GM18861 (cell line): ENCODE measurements around the gene UNC93B1.

Experiments used
- ATAC-seq: cut with Tn5 transposase; IDR thresholded peaks from one replicate; pipeline ENCODE4 v1.9.1; 2021; ENCODE audit not compliant: unreplicated experiment

UNC93B1 gene

GRCh38 chr11:68040101-68040956 lies 36.4 kb upstream of the UNC93B1 start:
- ATAC-seq, result no peak

- ATAC-seq, result no peak
Observed at GRCh38 chr11:68039526-68040086, 35.7 kb upstream of the UNC93B1 start.

- peak; percentile 34 for ATAC-seq
Observed at GRCh38 chr11:68038718-68039525, 35.0 kb upstream of the UNC93B1 start, which contains the start of gene TCIRG1. TCIRG1 (plus strand) TSS chr11:68039025; CDS start chr11:68041272, 2,247 bp downstream.

GRCh38 chr11:68038226-68038717 lies 34.4 kb upstream of the UNC93B1 start:
- ATAC-seq, result no peak

GRCh38 chr11:68037411-68038225 lies 33.7 kb upstream of the UNC93B1 start:
- ATAC-seq, result no peak

GRCh38 chr11:68036717-68037239 lies 32.9 kb upstream of the UNC93B1 start:
- ATAC-seq, result no peak

GRCh38 chr11:68036141-68036716 lies 32.3 kb upstream of the UNC93B1 start:
- ATAC-seq, result no peak

GRCh38 chr11:68035266-68035876 lies 31.5 kb upstream of the UNC93B1 start:
- no peak for ATAC-seq

- ATAC-seq, result no peak
Observed at GRCh38 chr11:68033708-68034045, 29.8 kb upstream of the UNC93B1 start.

GRCh38 chr11:68032997-68033707 lies 29.3 kb upstream of the UNC93B1 start:
- no peak for ATAC-seq

- no peak for ATAC-seq
Observed at GRCh38 chr11:68032003-68032402, 28.1 kb upstream of the UNC93B1 start.

- no peak for ATAC-seq
Observed at GRCh38 chr11:68031144-68031464, 27.2 kb upstream of the UNC93B1 start.

- peak; percentile 84 for ATAC-seq
Observed at GRCh38 chr11:68030318-68031143, 26.6 kb upstream of the UNC93B1 start, which contains the start of gene NDUFS8. NDUFS8 (plus strand) TSS chr11:68030681; CDS start chr11:68032152, 1,471 bp downstream.

- no peak for ATAC-seq
Observed at GRCh38 chr11:68028802-68029545, 25.1 kb upstream of the UNC93B1 start.

- no peak for ATAC-seq
Observed at GRCh38 chr11:68027667-68028066, 23.8 kb upstream of the UNC93B1 start.

- no peak for ATAC-seq
Observed at GRCh38 chr11:68026391-68027105, 22.7 kb upstream of the UNC93B1 start.

GRCh38 chr11:68025047-68025446 lies 21.1 kb upstream of the UNC93B1 start:
- no peak for ATAC-seq
